HepG2 (cell line): ENCODE data around the gene CEP170. TPM values are rescaled to one million over a fixed set of nuclear protein-coding genes. Genes with fewer than 3 reads are reported as not detected.
A peak's percentile ranks its signal among the peaks of the same experiment; 100 is the strongest.

Experiments
- AGO2 ChIP-seq: fragments of 200-400 bp; formaldehyde crosslinking; optimal IDR thresholded peaks from 2 replicates; pipeline ENCODE3; 2017; ENCODE audit warnings: mild to moderate bottlenecking, low read depth, low read length, moderate library complexity
- CHD4 ChIP-seq: fragments of 200-600 bp; sonication (generic); IDR thresholded peaks from 2 replicates; pipeline ENCODE4 v1.7.0; 2017; ENCODE audit warnings: mild to moderate bottlenecking, low read length, borderline replicate concordance
- EHMT2 ChIP-seq: fragments of 200-600 bp; sonication (generic); IDR thresholded peaks from 2 replicates; pipeline ENCODE4 v1.7.0; 2017; ENCODE audit warnings: antibody characterized with exemption, low read depth, low read length, borderline replicate concordance
- GZF1 ChIP-seq: sonication (generic); formaldehyde crosslinking; IDR thresholded peaks from 2 replicates; pipeline ENCODE4 v1.5.1; 2020; ENCODE audit warnings: mild to moderate bottlenecking, missing genetic modification reagents
- KDM2A ChIP-seq: sonication (generic); formaldehyde crosslinking; IDR thresholded peaks from 2 replicates; pipeline ENCODE4 v1.4.0; 2020; ENCODE audit warnings: low read depth, missing genetic modification reagents, borderline replicate concordance
- MBD4 ChIP-seq: IDR thresholded peaks from 2 replicates; pipeline ENCODE4 v1.6.1; 2012; ENCODE audit warnings: low read length, inconsistent platforms, borderline replicate concordance
- MLXIP ChIP-seq: sonication (generic); formaldehyde crosslinking; IDR thresholded peaks from 2 replicates; pipeline ENCODE4 v1.9.0; 2021; ENCODE audit warnings: missing genetic modification reagents, borderline replicate concordance
- MXD4 ChIP-seq: IDR thresholded peaks from 2 replicates; pipeline ENCODE4 v1.6.1; 2016; ENCODE audit warnings: mild to moderate bottlenecking, missing biosample characterization, missing genetic modification reagents
- MXI1 ChIP-seq: IDR thresholded peaks from 3 replicates; pipeline ENCODE4 v1.6.1; 2012; ENCODE audit warnings: low read depth, low read length, inconsistent platforms, borderline replicate concordance
- NFE2L2 ChIP-seq: fragments of 150-350 bp; IDR thresholded peaks from 2 replicates; pipeline ENCODE4 v1.6.1; 2014; ENCODE audit warnings: low read length
- TRAFD1 ChIP-seq: sonication (generic); formaldehyde crosslinking; IDR thresholded peaks from 2 replicates; pipeline ENCODE4 v1.5.1; 2020; ENCODE audit warnings: missing genetic modification reagents, mild to moderate bottlenecking, borderline replicate concordance
- ZHX1 ChIP-seq: sonication (generic); formaldehyde crosslinking; IDR thresholded peaks from 2 replicates; pipeline ENCODE4 v1.8.1; 2022; ENCODE audit warnings: low read depth, mild to moderate bottlenecking, missing genetic modification reagents
- ZNF30 ChIP-seq: sonication (generic); formaldehyde crosslinking; IDR thresholded peaks from 2 replicates; pipeline ENCODE4 v1.5.0; 2020; ENCODE audit warnings: mild to moderate bottlenecking, missing genetic modification reagents
- polyA plus RNA-seq, 8 experiments: library from polyadenylated mRNA; depleted of rRNA in 3 of 8; stranded (reverse) in 7 of 8; unstranded in 1 of 8; fragments of >200 nt; fragmentation: Illumina TruSeq in 4 of 8; extraction: Trizol in 4 of 8; gene quantifications; 2 replicates each; pipeline versions ENCODE4 v1.2.1 to v1.2.3, GENCODE V29; 2011 to 2016; ENCODE audit warnings: low read depth in 4 of 8, missing spikeins in 1 of 8, mixed read lengths in 1 of 8; ENCODE audit not compliant: insufficient read depth in 1 of 8
- total RNA-seq, 5 experiments: library from RNA; depleted of rRNA; stranded (reverse); fragments of >200 nt; fragmentation: Illumina TruSeq; extraction: Trizol; gene quantifications; 2 replicates each; pipeline ENCODE4 v1.2.3, GENCODE V29; 2016; ENCODE audit warnings: low read depth in 1 of 5
- TF ChIP-seq, protein P1 (sequence below): sonication (generic); formaldehyde crosslinking; conservative IDR thresholded peaks from 2 replicates; pipeline ENCODE4 v1.4.0; 2020; ENCODE audit warnings: missing genetic modification reagents
- TF ChIP-seq, protein P2 (sequence below), 2 experiments: sonication (generic) in 1 of 2; formaldehyde crosslinking in 1 of 2; IDR thresholded peaks; 2 replicates each; pipeline versions ENCODE4 v1.5.1 to v1.6.1; 2011 to 2020; ENCODE audit warnings: borderline replicate concordance in 1 of 2, low read depth in 1 of 2, low read length in 1 of 2, mild to moderate bottlenecking in 1 of 2, missing genetic modification reagents in 1 of 2, moderate library complexity in 1 of 2

CEP170 gene
- total and polyA plus RNA-seq, 2 of the 13 experiments (the other 11 are each of a cell fraction or from before 2014, with no cell fraction given), result 23.0 to 28.6 TPM

DNA sequence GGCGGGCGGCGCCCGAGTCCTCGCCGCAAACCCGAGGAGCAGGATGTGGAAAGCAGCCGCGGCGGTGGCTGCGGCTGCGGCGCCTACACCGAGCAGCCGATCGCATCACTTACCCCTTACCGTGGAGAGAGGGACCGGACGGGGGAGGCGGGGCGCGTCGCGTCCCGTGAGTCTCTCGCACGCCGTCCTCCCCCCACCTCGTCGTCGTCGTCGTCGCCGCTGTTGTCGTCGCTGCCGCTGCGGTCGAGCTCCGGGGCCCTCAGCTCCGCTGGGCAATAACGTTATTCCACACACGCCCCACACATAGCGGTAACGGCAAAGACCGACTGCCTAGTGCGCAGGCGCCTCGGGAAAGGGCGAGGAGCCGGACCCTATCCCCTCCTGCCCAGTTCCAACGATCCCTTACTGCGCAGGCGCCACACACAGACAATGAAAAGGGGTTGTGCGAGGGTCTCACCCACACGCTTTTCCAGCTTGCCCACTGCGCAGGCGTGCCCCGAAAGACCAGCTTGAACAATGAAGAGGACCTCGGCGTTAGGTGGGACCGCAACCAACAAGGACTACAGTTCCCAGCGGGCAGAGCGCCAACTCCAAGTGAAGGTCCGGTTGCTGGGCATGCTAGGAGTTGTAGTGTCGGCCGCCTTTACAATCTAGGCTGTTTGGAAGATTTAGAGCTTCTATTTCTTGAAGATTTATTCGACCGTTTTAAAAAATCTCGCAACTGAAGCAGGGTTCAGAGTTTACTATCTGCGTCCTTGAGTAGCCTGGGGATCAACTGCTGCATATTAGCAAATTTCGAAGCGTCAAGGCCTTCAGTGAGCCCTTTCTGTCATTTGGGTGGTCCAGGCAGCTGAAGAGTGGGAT is at the start of gene CEP170 (continued):
- TF ChIP-seq TRAFD1 (CRISPR knock-in tag) (no peak), KDM2A (peak; percentile 42; the same call in 1 of the 2 replicates), MXD4 (CRISPR knock-in tag) (no peak), AGO2 (peak; percentile 40), ZNF30 (no peak), NFE2L2 (no peak), MLXIP (no peak), GZF1 (CRISPR knock-in tag) (peak; percentile 57; the same call in 1 of the 2 replicates), MBD4 (no peak), EHMT2 (no peak), ZHX1 (CRISPR knock-in tag) (no peak), CHD4 (peak; percentile 71; the same call in 1 of the 2 replicates), MXI1 (peak; percentile 61; the same call in 1 of the 3 replicates)
- TF ChIP-seq, protein P1, sequence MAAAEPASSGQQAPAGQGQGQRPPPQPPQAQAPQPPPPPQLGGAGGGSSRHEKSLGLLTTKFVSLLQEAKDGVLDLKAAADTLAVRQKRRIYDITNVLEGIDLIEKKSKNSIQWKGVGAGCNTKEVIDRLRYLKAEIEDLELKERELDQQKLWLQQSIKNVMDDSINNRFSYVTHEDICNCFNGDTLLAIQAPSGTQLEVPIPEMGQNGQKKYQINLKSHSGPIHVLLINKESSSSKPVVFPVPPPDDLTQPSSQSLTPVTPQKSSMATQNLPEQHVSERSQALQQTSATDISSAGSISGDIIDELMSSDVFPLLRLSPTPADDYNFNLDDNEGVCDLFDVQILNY, result no peak
- TF ChIP-seq, protein P2, sequence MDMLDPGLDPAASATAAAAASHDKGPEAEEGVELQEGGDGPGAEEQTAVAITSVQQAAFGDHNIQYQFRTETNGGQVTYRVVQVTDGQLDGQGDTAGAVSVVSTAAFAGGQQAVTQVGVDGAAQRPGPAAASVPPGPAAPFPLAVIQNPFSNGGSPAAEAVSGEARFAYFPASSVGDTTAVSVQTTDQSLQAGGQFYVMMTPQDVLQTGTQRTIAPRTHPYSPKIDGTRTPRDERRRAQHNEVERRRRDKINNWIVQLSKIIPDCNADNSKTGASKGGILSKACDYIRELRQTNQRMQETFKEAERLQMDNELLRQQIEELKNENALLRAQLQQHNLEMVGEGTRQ (IDR thresholded peaks at IDR 0.05; ENCODE audit: low read depth, low read length), result no peak
- TF ChIP-seq, protein P2 (CRISPR knock-in tag; IDR thresholded peaks at IDR 0.05; ENCODE audit: borderline replicate concordance), result no peak; the same call in 1 of the 2 replicates
